ENCODE measurements around the gene TMPO. TPM values are rescaled to one million over a fixed set of nuclear protein-coding genes. Genes with fewer than 3 reads are reported as not detected.

The TMPO gene
- total RNA-seq, 1 experiment from 2014 or later, result 202 TPM

DNA sequence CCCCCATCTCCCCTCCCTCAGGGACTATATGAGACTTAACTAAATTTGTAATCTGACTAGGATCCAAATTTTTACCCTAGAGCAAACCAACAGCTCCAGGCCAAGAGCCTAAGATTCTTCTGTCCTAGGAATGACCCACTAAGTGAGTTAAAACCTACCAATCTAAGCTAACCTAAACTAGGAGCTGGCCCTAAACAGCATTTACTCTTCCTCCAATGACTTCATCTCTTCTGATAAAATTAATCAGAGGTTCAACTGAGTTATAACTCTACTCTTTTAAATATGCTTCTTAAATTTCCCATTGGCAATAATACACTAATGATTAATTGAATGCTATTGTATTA, 39.9 kb upstream of the TMPO start:
- H3K14ac ChIP-seq (ENCODE audit: insufficient read depth, low read length), result no peak overlapping the region
- Mint-ChIP-seq H3K36me3 (ENCODE audit: insufficient read depth in 1 of 3, low read depth in 3 of 3) (no peaks in the 10 kb centered on the region), H3K4me3 (no peak overlapping the region), H3K27ac (peak overlapping the region in 2 of 3 experiments; percentile 21 to 94; a peak in 2 of 7 replicates), H3K4me1 (0 out of 4 replicates have a peak, but pooled peaks cover 0 to 3% of the 10 kb centered on the region in 2 experiments), H3K27me3 (ENCODE audit: low read depth) (no peaks in the 10 kb centered on the region), H3K9me3 (no peaks in the 10 kb centered on the region; a peak in 2 of 5 replicates)
- H3K4me1 ChIP-seq (ENCODE audit: insufficient read depth, low read length), result no peaks in the 10 kb centered on the region
- H3K23me2 ChIP-seq (ENCODE audit: insufficient read length, low read depth, low read length, poor library complexity, severe bottlenecking), result peaks cover 2% of the 10 kb centered on the region
- H2BK15ac ChIP-seq (ENCODE audit: low read depth, low read length), result no peak overlapping the region
- no peak overlapping the region for H4K91ac ChIP-seq (ENCODE audit: insufficient read length, low read depth, low read length)
- H4K8ac ChIP-seq (replicated peaks; ENCODE audit: insufficient read length, low read depth, low read length), result no peak overlapping the region
- H3K18ac ChIP-seq (ENCODE audit: insufficient read length, low read depth, low read length), result no peak overlapping the region
- no peaks in the 10 kb centered on the region for H3K9me3 ChIP-seq (ENCODE audit: control insufficient read depth, low read depth, low read length)
- H3K9ac ChIP-seq (ENCODE audit: extremely low read depth, insufficient read length, low read length), result no peak overlapping the region
- H2BK12ac ChIP-seq (ENCODE audit: insufficient read length, low read depth, low read length), result no peak overlapping the region
- no peak overlapping the region for H2BK5ac ChIP-seq (ENCODE audit: insufficient read length, low read length)
- H3K56ac ChIP-seq (ENCODE audit: insufficient read length, low read depth, low read length), result no peak overlapping the region
- DNase-seq, result no peak
- H2AFZ ChIP-seq (ENCODE audit: low read length), result no peak overlapping the region
- no peaks in the 10 kb centered on the region for H3K27me3 ChIP-seq (ENCODE audit: insufficient read depth, low read length)
- no peaks in the 10 kb centered on the region for H4K20me1 ChIP-seq (ENCODE audit: control insufficient read depth, insufficient read depth, insufficient read length)
- no peak overlapping the region for H3K4me2 ChIP-seq (ENCODE audit: insufficient read depth, insufficient read length, low read length)
- no peak overlapping the region for H3K23ac ChIP-seq (ENCODE audit: insufficient read length, low read depth, low read length)
- no peak overlapping the region for H3K4ac ChIP-seq (ENCODE audit: low read depth, low read length)
- H3K79me2 ChIP-seq (ENCODE audit: insufficient read depth, low read length), result no peaks in the 10 kb centered on the region
- TF ChIP-seq, protein P1, sequence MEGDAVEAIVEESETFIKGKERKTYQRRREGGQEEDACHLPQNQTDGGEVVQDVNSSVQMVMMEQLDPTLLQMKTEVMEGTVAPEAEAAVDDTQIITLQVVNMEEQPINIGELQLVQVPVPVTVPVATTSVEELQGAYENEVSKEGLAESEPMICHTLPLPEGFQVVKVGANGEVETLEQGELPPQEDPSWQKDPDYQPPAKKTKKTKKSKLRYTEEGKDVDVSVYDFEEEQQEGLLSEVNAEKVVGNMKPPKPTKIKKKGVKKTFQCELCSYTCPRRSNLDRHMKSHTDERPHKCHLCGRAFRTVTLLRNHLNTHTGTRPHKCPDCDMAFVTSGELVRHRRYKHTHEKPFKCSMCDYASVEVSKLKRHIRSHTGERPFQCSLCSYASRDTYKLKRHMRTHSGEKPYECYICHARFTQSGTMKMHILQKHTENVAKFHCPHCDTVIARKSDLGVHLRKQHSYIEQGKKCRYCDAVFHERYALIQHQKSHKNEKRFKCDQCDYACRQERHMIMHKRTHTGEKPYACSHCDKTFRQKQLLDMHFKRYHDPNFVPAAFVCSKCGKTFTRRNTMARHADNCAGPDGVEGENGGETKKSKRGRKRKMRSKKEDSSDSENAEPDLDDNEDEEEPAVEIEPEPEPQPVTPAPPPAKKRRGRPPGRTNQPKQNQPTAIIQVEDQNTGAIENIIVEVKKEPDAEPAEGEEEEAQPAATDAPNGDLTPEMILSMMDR (conservative IDR thresholded peaks at IDR 0.05), result no peak
- H2AK5ac ChIP-seq (ENCODE audit: insufficient read length, low read length), result no peak overlapping the region
- H2BK20ac ChIP-seq (ENCODE audit: low read depth, low read length, poor library complexity, severe bottlenecking), result no peak overlapping the region
- H2BK120ac ChIP-seq (ENCODE audit: low read depth, low read length, poor library complexity, severe bottlenecking), result no peak overlapping the region
- no peak overlapping the region for H3K27ac ChIP-seq (ENCODE audit: insufficient read length, low read depth, low read length)
- no peak overlapping the region for H4K5ac ChIP-seq (ENCODE audit: insufficient read length, low read depth, low read length)
- H3K79me1 ChIP-seq (ENCODE audit: insufficient read depth, low read depth, low read length, poor library complexity, severe bottlenecking), result no peaks in the 10 kb centered on the region
- H3T11ph ChIP-seq (ENCODE audit: low read length), result no peak overlapping the region
